Activated T-helper 1 cell treated with anti-CD3 and anti-CD28 coated beads, Interleukin-2, amount 50 U/mL, for 16 hours (primary cell): ENCODE measurements around the gene RUNX1.

Source experiments
- DNase-seq, 2 donors: peaks; one replicate each; pipeline ENCODE4 v3.0.0-alpha.2; 2020; ENCODE audit warnings: low read depth in 1 of 2, low spot score in 1 of 2

Gene RUNX1

DNA sequence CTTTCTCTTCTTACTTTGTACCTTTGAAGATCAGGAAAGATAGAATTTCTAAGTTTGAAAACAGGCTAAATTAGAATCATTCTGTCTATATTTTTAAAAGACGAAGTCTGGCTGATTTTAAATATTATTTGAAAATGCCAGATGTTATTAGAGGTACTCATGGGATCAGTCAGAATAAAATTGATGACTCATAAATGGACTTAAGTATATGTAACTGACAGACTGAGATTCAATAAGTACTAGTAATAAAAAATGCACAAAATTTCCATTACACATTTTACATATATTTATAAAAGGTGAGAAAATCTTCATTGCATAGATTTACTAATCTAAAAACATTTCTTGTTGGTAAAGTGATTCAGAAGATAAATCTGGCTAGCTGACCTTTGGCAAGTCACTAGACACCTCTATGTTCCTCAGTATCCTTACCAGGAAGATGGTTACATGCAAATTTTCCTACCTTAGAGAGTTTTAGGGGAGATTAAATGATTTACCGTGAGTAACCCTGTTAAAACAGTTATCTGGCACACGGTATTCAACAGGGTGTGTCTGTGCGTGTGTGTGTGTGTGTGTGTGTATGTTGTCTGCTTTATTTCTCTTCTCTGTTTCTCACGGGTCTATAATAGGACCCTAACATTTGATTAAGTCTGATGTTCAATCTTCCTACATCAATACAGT is 189.0 kb downstream of the RUNX1 start:
- no peak for DNase-seq

DNA sequence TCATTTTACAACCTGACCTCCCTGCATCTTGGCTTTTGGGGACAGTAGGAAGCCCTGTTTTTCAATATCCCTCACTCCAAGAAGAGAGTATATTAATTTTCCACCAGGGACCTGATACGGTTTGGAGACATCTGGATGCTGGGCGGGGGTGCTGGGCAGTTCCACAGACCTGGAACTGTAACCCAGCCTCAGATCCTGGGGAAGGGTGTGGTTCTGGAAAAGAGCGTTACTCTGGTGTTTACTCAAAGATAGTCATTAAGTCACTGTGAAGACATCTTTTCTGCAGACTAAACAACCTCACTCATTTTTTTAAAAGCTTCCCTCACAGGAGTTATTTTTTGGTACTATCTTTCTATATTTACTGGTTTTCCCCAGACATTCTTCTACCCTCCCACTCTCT is 190.5 kb downstream of the RUNX1 start:
- no peak for DNase-seq

DNA sequence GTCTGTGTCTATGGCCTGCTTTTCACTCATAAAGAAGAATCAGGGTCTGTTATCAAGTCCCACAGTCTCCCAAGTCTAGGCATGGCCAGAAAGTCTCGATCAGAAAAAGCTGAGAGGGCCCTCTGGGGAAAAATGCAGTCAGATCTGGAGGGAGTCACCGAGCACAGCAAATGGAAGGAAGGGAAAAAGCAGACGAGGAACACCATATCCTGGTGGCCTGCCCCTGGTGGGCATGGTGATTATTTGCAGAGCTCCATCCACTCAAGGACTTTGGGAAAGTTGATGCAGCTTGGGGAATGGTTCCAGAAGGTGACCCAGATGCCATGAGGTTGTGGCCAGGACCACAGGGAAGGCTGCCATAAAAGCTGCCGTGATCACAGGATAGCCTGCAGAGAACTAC is 191.2 kb downstream of the RUNX1 start:
- no peak for DNase-seq

DNA sequence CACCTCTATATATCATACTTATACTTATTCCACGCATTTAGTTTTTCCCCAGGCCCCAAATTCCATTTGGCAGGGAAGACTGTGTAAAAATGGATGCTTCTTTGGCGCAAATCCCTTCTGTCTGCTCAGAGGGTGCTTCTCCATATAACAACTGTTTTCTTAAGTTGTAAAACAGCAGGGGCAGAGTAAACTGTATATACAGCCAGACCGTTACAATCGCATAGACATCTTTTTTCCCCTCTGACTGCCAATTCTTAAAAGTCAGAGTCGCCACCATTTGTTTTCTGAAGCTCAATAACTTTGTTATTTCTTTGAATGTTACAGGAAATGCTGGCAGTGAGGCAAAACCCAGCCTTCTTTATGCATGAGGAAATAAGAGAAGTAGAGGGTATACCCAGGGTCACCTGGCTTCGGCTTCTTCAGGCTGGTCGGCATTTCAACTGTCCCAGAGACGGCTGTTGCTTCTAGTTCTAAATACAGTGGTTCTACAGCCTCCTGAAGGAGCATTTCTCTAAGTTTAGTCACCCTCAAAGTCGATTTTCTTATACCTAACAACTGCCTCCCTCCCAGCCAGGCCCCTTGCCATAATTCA is 191.9 kb downstream of the RUNX1 start:
- no peak for DNase-seq

DNA sequence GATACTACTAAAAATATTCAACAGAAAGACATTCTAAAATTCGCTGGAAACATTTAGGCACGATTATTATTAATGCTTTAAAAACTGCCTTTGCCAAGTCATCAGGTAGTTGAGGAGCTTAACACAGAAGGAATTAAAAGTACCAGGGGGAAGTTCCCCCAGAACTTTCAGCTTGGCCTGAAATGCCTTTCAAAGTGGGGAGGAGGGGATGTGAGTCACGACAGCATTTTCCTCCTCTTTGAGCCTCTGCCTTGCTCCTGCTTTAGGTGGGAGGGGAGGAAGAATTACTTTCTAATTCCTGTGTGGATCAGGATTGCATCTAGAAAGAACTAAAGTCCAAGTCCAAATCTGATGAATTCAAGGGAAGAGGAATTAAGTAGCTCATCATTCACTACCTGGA is 196.7 kb downstream of the RUNX1 start:
- DNase-seq: no peak

DNA sequence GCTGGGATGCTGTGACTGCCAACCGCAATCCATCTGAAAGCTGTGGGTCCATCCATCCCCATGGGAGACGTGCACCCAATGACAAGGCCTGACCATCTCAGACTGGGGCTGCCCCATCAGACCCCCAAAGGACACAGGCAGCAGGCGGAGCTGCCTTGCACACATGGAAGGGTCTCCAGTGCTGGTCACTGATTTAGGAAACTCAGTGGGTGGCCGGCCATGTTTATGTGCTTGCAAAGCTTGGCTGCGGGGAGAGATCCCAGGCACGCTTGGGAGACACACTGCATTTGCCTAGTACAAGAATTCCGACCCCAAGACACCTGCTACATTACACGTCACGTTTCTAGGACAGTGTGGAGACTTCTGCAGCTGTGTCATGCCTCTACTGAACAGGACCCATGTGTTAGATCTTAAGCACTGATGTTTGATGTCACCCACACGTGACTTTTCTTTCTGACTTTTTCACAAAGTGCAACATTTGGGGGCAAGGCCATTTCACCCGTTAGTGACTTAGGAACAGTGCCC is 198.9 kb downstream of the RUNX1 start:
- no peak for DNase-seq

DNA sequence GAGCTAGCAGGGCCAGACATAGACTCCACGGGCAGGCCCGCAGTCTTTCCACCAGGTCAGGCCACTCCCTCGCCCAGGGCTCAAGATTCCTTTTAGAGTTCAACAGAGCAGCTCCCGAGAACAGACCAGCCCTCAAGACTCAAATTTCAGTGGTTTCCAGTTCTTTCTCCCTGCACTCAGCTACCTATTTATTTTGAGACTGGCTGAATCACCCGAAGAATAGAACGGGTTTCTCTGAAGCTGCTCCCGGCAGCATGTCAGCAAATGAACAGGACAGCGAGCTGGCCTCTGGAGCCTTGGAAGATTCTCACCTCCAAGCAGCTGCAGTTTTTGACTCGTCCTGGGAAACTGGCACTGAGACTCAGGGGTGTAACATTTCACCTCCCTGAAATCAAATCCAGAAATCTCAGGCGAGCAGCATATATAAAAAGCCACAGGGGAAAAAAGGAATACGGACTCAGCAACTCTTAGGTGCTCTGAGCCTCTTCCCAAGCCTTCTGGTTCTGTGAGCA is 202.4 kb downstream of the RUNX1 start:
- no peak for DNase-seq

DNA sequence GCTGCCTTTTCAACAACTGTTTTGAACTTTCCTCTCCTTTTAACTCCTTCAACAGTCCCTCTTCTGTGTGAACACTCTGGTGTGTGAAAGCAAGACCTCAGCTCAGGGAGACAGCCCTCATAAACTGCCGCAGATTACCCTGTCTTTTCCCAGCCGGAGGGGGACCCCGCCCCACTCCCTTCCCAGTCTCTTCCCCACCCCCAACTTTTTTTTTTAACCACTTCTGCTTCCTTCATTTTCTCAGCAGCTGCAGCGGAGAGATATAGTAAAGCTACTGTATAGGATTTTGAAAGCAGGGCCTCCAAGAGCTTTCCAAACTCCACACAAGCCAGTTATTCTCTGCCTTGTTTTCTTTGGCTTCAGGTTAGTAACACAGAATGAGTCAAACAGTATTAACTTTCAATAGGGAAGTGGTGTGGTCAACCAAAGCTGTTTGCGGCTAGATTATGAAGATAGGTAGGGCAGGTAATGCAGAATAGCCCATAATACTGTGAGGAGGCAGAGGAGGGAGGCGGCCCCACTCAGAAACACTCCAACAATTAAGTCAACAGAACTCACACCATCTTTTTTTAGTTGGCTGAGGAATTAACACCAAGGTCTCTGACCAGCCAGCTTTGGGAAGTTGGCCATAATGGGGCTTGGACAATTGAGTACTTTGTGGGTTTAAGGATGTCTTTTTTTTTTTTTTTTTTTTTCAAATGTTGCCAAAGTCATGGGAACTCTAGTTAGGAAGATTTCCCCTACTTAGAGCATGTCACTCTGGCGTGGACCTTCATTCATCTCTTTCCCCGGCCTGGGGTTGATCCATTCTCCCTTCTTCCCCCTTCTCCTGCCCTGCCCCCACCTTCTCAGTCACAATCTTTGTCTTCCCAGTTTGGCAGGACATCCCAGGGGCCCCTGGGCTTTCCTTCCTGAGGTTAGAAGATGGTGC is 203.3 kb downstream of the RUNX1 start:
- DNase-seq: peak in 1 of 2 donors; percentile 15

DNA sequence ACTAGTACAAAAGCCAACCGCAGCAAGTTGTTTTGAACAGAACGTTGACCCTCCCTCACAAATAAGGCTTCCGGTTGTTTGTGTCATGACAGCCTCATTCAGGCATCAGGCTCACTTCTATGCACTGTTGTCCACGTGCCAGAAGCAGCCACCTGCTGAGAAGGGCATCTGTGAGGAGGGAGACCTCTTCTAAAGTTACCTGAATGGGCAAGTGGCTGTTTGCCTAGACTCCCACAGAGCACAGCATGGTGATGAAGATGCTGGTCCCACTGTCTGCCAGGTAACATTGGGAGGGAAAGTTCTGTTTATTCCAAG is 204.2 kb downstream of the RUNX1 start:
- no peak for DNase-seq

DNA sequence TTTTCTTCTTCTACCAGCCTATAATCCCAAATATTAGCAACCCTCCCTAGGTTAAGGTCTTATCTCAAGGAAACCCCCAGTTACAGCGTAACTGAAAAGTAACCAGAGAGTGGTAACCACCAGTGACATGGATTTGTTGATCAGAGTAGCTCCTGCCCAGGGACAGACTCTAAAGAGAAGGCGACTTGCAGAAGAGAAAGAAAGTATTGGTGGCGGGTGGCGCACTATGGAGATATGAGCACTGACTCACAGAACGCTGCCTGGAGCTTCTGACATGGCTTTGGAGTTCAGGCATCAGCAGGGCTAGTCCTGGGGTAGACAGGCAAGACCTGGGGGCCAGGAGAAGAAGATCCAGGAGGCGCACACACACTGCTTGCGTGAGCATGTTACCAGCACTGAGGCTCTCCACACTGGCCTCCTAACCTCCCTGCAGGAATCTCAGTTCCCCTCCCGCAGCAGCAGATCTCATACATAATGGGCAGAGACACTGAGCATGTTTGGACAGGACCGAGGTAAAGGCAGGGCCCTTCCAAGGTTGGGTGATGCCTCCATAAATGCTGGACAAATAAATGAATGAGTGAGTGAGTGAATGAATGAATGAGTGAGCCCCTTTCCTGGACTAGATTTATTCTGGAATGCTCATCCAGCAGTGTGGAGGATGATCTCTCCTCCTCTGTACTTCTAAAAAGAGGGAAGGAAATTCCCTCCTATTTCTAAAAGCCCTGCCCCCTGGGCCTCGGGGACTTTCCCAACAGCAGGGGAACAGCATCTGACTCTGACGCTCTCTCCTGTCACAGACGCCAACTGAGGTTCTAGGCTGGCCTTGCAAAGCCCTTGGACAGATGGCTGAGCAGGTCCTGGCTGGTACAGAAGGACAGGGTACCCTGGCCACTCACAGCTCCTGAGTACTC is 204.8 kb downstream of the RUNX1 start:
- no peak for DNase-seq

DNA sequence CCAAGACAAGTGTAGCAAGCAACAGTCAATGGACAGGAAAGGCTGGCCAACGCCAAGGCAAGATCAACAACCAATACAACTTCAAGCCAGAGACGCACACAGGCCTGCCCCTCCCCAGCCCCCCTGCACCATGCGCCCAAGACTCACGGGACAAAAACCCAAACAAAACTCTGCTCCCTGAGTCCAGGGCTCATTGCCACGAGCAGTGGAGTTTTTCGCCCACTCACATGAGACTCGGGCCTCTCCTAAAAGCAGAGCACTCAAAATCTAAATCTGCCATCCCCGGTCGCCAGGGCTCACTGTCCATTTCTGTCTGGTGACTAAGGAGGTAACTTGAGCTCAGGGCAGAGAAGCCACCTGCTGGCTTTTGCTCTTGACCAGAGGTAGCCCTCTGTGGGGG is 205.5 kb downstream of the RUNX1 start:
- DNase-seq: no peak

DNA sequence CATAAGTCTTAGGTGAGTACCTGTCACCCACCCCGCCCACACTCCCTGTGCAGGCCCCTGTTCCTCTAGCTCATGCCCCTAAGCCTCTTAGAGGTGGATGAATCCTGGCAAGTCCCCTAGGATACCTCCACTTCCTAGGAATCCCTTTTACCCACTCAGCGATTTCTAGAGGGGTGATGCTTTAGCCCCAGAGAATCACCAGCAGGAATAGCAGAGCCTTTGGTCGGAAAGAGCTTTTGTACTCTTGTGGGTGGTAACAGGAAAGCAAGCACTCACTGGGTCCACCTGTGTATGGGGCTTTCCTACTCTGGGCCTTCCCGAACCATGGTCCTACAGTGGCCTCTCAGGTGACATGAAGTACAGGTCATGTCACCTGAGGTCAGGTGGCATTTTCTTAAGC is 207.9 kb downstream of the RUNX1 start:
- no peak for DNase-seq

DNA sequence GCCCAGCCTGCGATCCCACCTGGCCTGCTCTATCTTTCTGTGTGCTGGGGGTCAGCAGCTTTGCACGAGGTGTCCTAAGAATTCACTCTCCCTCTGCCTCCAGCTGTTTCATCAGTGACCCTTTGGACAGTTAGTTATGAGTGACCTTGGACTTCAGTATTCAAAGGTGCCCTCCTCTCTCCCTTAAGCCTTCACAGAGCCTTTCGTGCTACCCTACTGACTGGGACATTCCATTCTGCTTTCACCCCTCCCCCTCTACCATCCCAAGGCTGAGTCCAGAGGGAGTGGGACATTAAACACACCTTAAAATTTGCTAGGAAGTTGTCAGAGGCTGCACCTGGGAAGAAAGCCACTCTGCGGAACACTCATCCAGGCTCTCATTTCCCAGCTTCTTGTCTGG is 208.4 kb downstream of the RUNX1 start:
- no peak for DNase-seq

DNA sequence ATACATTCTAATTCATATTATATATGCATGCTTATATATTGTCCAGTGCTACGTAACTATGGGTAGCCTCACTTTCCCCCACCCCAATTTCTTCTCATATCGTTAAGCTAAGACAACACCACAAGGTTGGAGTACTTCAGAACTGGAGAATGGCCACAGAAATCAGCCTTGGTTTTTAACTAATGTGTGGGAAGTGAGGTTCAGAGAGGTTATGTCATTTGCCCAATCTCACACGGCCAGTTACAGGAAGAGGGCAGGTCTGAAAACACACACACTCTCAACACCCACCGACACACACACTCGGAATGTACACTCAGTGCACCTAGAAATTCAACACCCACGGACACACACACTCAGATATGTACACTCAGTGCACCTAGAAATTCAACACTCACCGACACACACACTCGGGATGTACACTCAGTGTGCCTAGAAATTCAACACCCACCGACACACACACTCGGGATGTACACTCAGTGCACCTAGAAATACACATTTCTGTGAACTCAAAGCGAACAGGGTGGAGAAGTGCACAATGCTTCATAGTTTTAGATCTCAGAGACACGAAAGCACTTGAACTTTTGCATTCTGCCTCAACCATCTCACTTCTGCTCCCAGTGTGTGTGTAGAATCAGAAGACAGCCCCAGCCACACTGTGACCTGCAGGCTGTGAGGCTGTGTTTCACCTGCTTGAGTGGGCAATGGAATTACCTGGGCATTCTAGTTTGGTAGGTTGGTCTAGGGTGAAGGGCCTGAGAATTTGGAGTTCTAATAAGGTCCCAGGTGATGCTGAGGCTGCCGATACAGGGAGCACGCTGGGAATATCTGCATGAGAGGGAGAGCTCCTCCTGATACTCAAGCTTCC is 209.9 kb downstream of the RUNX1 start:
- no peak for DNase-seq

DNA sequence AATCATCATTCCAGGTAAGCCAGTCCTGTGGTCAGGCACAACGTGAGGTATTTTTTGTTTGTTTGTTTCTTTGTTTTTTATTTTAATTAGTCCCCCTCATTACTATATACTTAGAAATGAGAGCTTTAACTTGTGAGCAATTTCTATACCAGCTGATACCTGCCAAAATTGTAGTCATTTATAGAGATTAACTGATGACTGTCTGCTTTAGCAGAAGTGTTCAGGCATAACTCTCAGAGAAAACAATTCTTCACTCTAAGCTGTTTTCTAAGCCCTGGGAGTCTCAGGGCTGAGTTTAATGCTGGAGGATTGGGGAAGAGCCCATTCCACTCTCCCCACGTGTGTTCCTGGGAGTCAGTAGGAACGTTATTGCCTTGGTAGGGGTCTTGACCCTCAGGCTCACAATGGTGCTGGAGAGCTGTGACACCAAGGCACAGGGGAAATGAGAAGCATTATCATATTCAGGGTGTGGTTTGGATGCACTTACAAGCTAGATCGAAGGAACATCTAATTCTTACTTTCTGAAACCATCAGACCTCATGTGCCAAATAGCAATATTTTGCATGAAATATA is 212.1 kb downstream of the RUNX1 start:
- DNase-seq: no peak

DNA sequence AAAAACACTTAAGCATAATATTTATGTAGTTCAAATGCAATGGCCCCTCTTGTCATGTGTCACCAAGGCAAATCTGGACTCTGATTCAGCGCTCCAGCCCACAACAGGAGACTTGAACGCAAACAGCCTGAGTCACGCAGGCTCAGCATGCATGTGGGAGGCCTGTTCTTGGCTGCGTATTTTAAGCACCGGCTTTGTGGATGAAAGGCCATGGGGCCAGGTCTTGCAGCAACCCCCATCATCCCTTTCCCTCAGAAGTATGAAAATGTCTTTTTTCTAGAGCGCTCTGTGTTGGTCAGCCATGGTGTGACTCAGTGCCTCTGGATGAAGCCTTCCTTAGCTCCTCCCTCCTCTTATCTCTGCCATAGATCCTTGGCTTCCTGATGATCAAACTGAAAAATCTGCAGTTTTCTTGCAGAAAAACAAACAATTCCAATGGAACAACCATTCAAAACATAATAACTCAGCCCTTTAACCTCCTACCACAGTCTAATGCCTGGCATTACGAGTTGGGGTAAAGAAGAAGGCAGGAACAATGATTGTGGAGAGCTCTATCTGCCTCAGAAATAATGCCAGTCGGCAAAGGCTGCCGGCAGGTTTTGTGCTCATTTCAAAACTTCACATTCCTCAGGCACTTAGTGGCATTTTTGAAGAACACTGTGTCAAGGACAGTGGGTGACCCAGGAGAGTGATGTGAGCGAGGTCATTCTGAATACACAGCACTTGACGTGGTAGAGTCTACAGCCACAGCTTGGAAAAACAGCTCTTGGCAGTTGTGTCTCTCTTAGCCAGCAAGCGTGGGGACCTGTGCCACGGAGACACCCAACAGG is 212.8 kb downstream of the RUNX1 start:
- no peak for DNase-seq

DNA sequence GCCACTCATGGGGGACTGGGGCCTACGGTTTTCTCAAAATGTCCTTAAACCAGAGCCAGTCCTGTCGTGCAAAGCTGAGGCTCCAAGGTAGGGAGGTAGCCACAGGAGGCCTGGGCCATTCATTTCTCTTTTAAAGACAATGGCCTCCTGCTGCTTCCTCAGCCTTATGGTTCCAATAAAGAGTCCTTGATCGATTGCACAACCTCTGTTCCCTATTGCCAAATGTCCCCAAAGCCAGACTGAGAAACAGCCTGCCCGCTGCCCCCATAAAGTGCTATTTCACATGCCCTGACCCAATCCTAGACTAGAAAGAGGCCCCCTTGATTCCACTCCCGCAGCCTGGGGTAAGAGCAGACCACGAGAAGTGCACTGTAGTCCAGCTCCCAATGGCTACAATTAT is 213.6 kb downstream of the RUNX1 start:
- DNase-seq: no peak

DNA sequence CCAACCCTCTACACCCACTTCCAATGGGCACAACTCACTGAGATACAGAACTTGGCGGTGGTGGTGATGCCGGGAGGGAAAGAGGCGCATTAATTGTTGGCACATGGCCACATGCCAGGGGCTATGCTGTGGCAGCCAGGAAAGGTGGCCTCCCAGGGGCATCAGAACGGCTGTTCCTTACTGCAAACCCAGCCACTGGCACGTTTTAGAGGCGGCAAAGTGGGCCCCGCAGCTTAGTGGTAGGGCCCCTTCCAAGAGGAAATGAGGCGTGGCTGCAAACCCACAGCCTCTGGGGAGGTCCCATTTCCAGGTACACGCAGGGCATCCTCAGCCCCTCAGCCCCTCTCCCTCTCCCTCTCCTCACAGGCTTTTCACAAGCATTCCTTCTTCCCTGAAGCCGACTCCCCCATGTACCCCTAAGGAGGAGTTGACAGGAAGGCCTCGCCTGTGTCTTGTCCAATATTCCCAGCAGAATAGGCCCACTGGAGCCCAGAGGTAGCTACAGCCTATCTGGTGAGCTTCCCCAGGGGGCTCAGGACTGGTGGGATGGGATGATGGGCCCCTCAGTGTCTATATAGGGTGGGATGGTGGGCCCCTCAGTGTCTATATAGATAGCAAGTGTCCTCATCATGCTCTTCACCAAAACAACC is 214.1 kb downstream of the RUNX1 start:
- no peak for DNase-seq
